HepG2 (cell line): ENCODE results near the gene CEACAM3. TPM values are rescaled to one million over a fixed set of nuclear protein-coding genes. Genes with fewer than 3 reads are reported as not detected.

Experiments
- ATAC-seq: fragments of 200-7000 bp; cut with Tn5 transposase; 3 replicates; pipeline ENCODE4 v1.9.1; 2020; ENCODE audit warnings: mild to moderate bottlenecking, moderate library complexity
- BruUV-seq: library from RNA; stranded (reverse); fragments of 400-500 nt; replicated peaks from 2 replicates; lab custom pipeline; 2021; lab: Mats Ljungman, UMichigan
- CTCF ChIA-PET: fragments of 300-600 bp; formaldehyde crosslinking; extraction: SDS; loops from one replicate; lab custom pipeline; 2021; ENCODE audit warnings: low total read pairs, inconsistent platforms, low intra/inter-chr PET ratio; lab: Yijun Ruan, JAX
- POLR2A ChIA-PET: fragments of 350-600 bp; sonication (Branson Sonifier 250); formaldehyde crosslinking; loops from one replicate; lab custom pipeline; 2020; ENCODE audit warnings: antibody characterized with exemption, inconsistent platforms; lab: Yijun Ruan, JAX
- DNase-seq: peaks from one replicate; pipeline ENCODE4 v3.0.0-alpha.2; 2015; ENCODE audit warnings: low spot score
- FAIRE-seq: peaks from 3 replicates; lab custom pipeline; 2011; peaks lifted over from hg19 to GRCh38; lab: Jason Lieb, UNC
- H2AFZ ChIP-seq: one replicate; pipeline ENCODE4 v1.6.1; 2011; ENCODE audit warnings: low read length, inconsistent platforms
- H3K27ac ChIP-seq: fragments of 300-600 bp; 3 replicates; pipeline ENCODE4 v1.8.0; 2011; ENCODE audit warnings: mixed run types, mild to moderate bottlenecking, mixed read lengths, low read length, inconsistent platforms; ENCODE audit not compliant: insufficient read depth; ENCODE audit errors: extremely low read length
- H3K27me3 ChIP-seq, 2 experiments: fragments of 200-600 bp in 1 of 2; 2 replicates in 1 of 2; 3 replicates in 1 of 2; pipeline versions ENCODE4 v1.6.0 to v1.8.0; 2011; ENCODE audit warnings: low read length in 2 of 2, mild to moderate bottlenecking in 2 of 2, moderate library complexity in 2 of 2, inconsistent platforms in 1 of 2; ENCODE audit not compliant: insufficient read depth in 2 of 2, control insufficient read depth in 1 of 2
- H3K36me3 ChIP-seq, 2 experiments: fragments of 200-600 bp in 1 of 2; replicated peaks in 1 of 2; 2 replicates in 1 of 2; 3 replicates in 1 of 2; pipeline versions ENCODE4 v1.5.1 to v1.8.0; 2011; ENCODE audit warnings: low read length in 2 of 2, inconsistent platforms in 1 of 2; ENCODE audit not compliant: insufficient read depth in 2 of 2, control insufficient read depth in 1 of 2
- H3K4me1 ChIP-seq: 2 replicates; pipeline ENCODE4 v1.5.1; 2012; ENCODE audit warnings: low read length, inconsistent platforms; ENCODE audit not compliant: insufficient read depth
- H3K4me2 ChIP-seq: 2 replicates; pipeline ENCODE4 v1.6.0; 2011; ENCODE audit warnings: low read depth, low read length, inconsistent platforms
- H3K4me3 ChIP-seq, 3 experiments: fragments of 200-600 bp in 1 of 3; sonication (generic), shearing (Covaris generic) in 1 of 3; replicated peaks in 1 of 3; 2 replicates each; pipeline ENCODE4 v1.5.1; 2011 to 2016; ENCODE audit warnings: low read length in 3 of 3, inconsistent platforms in 2 of 3, low read depth in 2 of 3, mild to moderate bottlenecking in 2 of 3, control low read depth in 1 of 3, mixed read lengths in 1 of 3; ENCODE audit not compliant: insufficient read depth in 1 of 3
- H3K79me2 ChIP-seq: one replicate; pipeline ENCODE4 v1.6.1; 2011; ENCODE audit warnings: low read length, inconsistent platforms; ENCODE audit not compliant: insufficient read depth
- H3K9ac ChIP-seq: 2 replicates; pipeline ENCODE4 v1.6.0; 2011; ENCODE audit warnings: mild to moderate bottlenecking, low read depth, low read length, inconsistent platforms; ENCODE audit not compliant: insufficient read depth
- H3K9me3 ChIP-seq: 2 replicates; pipeline ENCODE4 v1.5.1; 2012; ENCODE audit warnings: mild to moderate bottlenecking, low read length
- H4K20me1 ChIP-seq: 2 replicates; pipeline ENCODE4 v1.6.0; 2011; ENCODE audit warnings: inconsistent platforms, mild to moderate bottlenecking, low read length, moderate library complexity; ENCODE audit not compliant: insufficient read depth
- GATAD2A ChIP-seq: IDR thresholded peaks from 2 replicates; pipeline ENCODE4 v1.6.1; 2016
- HOXA9 ChIP-seq: sonication (generic); formaldehyde crosslinking; IDR thresholded peaks from 2 replicates; pipeline ENCODE4 v1.8.1; 2022; ENCODE audit warnings: missing genetic modification reagents, mild to moderate bottlenecking, moderate library complexity, borderline replicate concordance
- KDM4B ChIP-seq: sonication (generic); formaldehyde crosslinking; IDR thresholded peaks from 2 replicates; pipeline ENCODE4 v1.4.0; 2020; ENCODE audit warnings: missing genetic modification reagents
- RFXAP ChIP-seq: sonication (generic); formaldehyde crosslinking; IDR thresholded peaks from 2 replicates; pipeline ENCODE4 v1.4.0; 2020; ENCODE audit warnings: missing genetic modification reagents, borderline replicate concordance
- STAG1 ChIP-seq: sonication (generic); formaldehyde crosslinking; IDR thresholded peaks from 2 replicates; pipeline ENCODE4 v1.4.0; 2020; ENCODE audit warnings: missing genetic modification reagents
- SUZ12 ChIP-seq: fragments of 150-350 bp; IDR thresholded peaks from 2 replicates; pipeline ENCODE4 v1.6.1; 2014; ENCODE audit warnings: low read depth, low read length
- TBL1XR1 ChIP-seq: fragments of 150-350 bp; IDR thresholded peaks from 2 replicates; pipeline ENCODE4 v1.6.1; 2014; ENCODE audit warnings: borderline replicate concordance, low read length; ENCODE audit not compliant: partially characterized antibody
- ZFP62 ChIP-seq: sonication (generic); formaldehyde crosslinking; IDR thresholded peaks from 2 replicates; pipeline ENCODE4 v1.4.0; 2020; ENCODE audit warnings: missing genetic modification reagents
- ZFP90 ChIP-seq: sonication (generic); formaldehyde crosslinking; IDR thresholded peaks from 2 replicates; pipeline ENCODE4 v1.8.0; 2022; ENCODE audit warnings: missing genetic modification reagents, mild to moderate bottlenecking, inconsistent platforms, borderline replicate concordance
- ZFX ChIP-seq: sonication (generic); formaldehyde crosslinking; IDR thresholded peaks from 2 replicates; pipeline ENCODE4 v1.4.0; 2020; ENCODE audit warnings: mild to moderate bottlenecking, low read depth, missing genetic modification reagents, moderate library complexity
- ZNF652 ChIP-seq: IDR thresholded peaks from 2 replicates; pipeline ENCODE4 v1.6.1; 2016; ENCODE audit warnings: low read depth, borderline replicate concordance
- ZNF891 ChIP-seq: sonication (generic); formaldehyde crosslinking; IDR thresholded peaks from 2 replicates; pipeline ENCODE4 v1.5.0; 2020; ENCODE audit warnings: mild to moderate bottlenecking, missing genetic modification reagents
- ZSCAN29 ChIP-seq: sonication (generic); formaldehyde crosslinking; conservative IDR thresholded peaks from 2 replicates; pipeline ENCODE4 v1.4.0; 2020; ENCODE audit warnings: mild to moderate bottlenecking, missing genetic modification reagents
- WGBS: methylation state at CpG from one replicate; pipeline ENCODE4 v1.1.6; 2017; ENCODE audit warnings: low lambda C conversion rate; 5-methylcytosine and 5-hydroxymethylcytosine counted together
- in situ Hi-C: cut with HindIII; loops from 2 replicates; pipeline ENCODE4 v1.10.0; 2017; ENCODE audit warnings: low pct_unique_long_range_greater_than_20kb; ENCODE audit not compliant: extremely low pct_ligation_motif_present
- intact Hi-C: fragments of 100-400 bp; cut with micrococcal nuclease; formaldehyde crosslinking; loops from one replicate; pipeline ENCODE4 v1.10.0; 2022; ENCODE audit not compliant: unreplicated experiment
- polyA plus RNA-seq, 8 experiments: library from polyadenylated mRNA; depleted of rRNA in 3 of 8; stranded (reverse) in 7 of 8; unstranded in 1 of 8; fragments of >200 nt; fragmentation: Illumina TruSeq in 4 of 8; extraction: Trizol in 4 of 8; gene quantifications; 2 replicates each; pipeline versions ENCODE4 v1.2.1 to v1.2.3, GENCODE V29; 2011 to 2016; ENCODE audit warnings: low read depth in 4 of 8, missing spikeins in 1 of 8, mixed read lengths in 1 of 8; ENCODE audit not compliant: insufficient read depth in 1 of 8
- total RNA-seq, 5 experiments: library from RNA; depleted of rRNA; stranded (reverse); fragments of >200 nt; fragmentation: Illumina TruSeq; extraction: Trizol; gene quantifications; 2 replicates each; pipeline ENCODE4 v1.2.3, GENCODE V29; 2016; ENCODE audit warnings: low read depth in 1 of 5
- TF ChIP-seq, protein P1 (sequence below): IDR thresholded peaks from 2 replicates; pipeline ENCODE4 v1.6.1; 2016; ENCODE audit warnings: low read depth, borderline replicate concordance
- TF ChIP-seq, protein P2 (sequence below): sonication (generic); formaldehyde crosslinking; IDR thresholded peaks from 2 replicates; pipeline ENCODE4 v1.4.0; 2020; ENCODE audit warnings: missing genetic modification reagents
- TF ChIP-seq, protein P3 (sequence below): IDR thresholded peaks from 2 replicates; pipeline ENCODE4 v1.6.1; 2016; ENCODE audit warnings: low read depth, control low read depth
- TF ChIP-seq, protein P4 (sequence below): fragments of 450-650 bp; IDR thresholded peaks from 2 replicates; pipeline ENCODE4 v1.6.1; 2017; ENCODE audit warnings: mild to moderate bottlenecking
- TF ChIP-seq, protein P5 (sequence below): sonication (generic); formaldehyde crosslinking; IDR thresholded peaks from 2 replicates; pipeline ENCODE4 v1.5.0; 2020; ENCODE audit warnings: mild to moderate bottlenecking, missing genetic modification reagents, moderate library complexity

CEACAM3 gene
- total and polyA plus RNA-seq, 2 of the 13 experiments (the other 11 are each of a cell fraction or from before 2014, with no cell fraction given): not detected

DNA sequence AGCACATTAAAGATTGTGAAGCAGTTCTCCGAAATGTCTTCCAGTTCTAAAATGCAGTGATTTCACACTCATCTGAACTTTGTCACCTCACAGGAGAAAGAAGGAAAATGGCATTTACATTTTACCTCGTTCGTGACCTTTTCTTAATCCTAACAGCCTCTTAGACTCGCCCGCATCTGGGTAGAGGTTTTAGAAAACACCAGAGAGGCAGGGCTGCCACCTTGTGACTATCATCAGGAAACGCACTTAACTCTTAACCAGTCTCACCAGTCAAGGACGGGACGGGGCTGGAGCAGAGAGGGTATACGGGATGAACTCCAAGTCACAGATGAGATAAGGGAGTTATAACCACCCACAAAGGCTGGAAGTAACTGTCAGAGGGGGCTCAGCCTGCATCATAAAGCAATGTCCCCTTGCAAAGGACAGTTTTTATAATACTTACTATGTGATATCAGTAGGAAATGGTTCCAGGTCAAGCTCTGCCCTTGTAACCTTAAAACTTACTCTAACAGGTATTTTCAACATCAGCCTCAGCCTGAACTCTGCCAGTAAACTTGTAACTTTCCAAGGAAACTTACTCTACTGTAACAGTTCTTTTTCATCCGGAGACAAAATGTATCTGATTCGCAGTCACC is 49.7 kb upstream of the CEACAM3 start:
- no peak overlapping the region for H3K4me3 ChIP-seq
- 15% methylated on average over 9 of the region's 11 CpGs for WGBS
- CTCF ChIA-PET: interaction anchor here (1.8 kb wide), 1 partner anchor 40 kb away, joined by 12 read pairs; no protein-coding TSS in a partner anchor
- intact Hi-C loops: loop anchor here (2.0 kb wide), 1 partner anchor 40 kb away; no protein-coding TSS in a partner anchor
- no peaks in the 10 kb centered on the region for H3K4me1 ChIP-seq
- H3K27ac ChIP-seq: no peak overlapping the region
- in situ Hi-C loops: no loop called here
- peak; percentile 87 for FAIRE-seq
- no peak overlapping the region for H3K4me2 ChIP-seq
- H3K9me3 ChIP-seq: no peaks in the 10 kb centered on the region
- POLR2A ChIA-PET: no interaction called here
- no peak overlapping the region for H3K9ac ChIP-seq
- no peak overlapping the region for H2AFZ ChIP-seq
- H3K27me3 ChIP-seq: peaks cover 0 to 18% of the 10 kb centered on the region in 2 experiments; a peak in 1 of 5 replicates
- BruUV-seq: no TSS peak
- ATAC-seq: peak; percentile 86
- no peaks in the 10 kb centered on the region for H3K36me3 ChIP-seq
- no peaks in the 10 kb centered on the region for H3K79me2 ChIP-seq
- no peaks in the 10 kb centered on the region for H4K20me1 ChIP-seq
- peak; percentile 29 for DNase-seq
- TF ChIP-seq HOXA9 (CRISPR knock-in tag) (no peak), ZNF891 (CRISPR knock-in tag) (no peak), SUZ12 (no peak), ZNF652 (CRISPR knock-in tag) (peak; percentile 53; the same call in 1 of the 2 replicates), ZFP62 (CRISPR knock-in tag) (no peak), ZFP90 (no peak), ZFX (CRISPR knock-in tag) (no peak), STAG1 (CRISPR knock-in tag) (peak; percentile 50), GATAD2A (no peak), RFXAP (CRISPR knock-in tag) (no peak), TBL1XR1 (no peak), KDM4B (CRISPR knock-in tag) (no peak), ZSCAN29 (CRISPR knock-in tag) (no peak)
- TF ChIP-seq, protein P1, sequence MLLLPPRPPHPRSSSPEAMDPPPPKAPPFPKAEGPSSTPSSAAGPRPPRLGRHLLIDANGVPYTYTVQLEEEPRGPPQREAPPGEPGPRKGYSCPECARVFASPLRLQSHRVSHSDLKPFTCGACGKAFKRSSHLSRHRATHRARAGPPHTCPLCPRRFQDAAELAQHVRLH (CRISPR knock-in tag): no peak
- TF ChIP-seq, protein P2, sequence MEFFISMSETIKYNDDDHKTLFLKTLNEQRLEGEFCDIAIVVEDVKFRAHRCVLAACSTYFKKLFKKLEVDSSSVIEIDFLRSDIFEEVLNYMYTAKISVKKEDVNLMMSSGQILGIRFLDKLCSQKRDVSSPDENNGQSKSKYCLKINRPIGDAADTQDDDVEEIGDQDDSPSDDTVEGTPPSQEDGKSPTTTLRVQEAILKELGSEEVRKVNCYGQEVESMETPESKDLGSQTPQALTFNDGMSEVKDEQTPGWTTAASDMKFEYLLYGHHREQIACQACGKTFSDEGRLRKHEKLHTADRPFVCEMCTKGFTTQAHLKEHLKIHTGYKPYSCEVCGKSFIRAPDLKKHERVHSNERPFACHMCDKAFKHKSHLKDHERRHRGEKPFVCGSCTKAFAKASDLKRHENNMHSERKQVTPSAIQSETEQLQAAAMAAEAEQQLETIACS (CRISPR knock-in tag): no peak
- TF ChIP-seq, protein P3, sequence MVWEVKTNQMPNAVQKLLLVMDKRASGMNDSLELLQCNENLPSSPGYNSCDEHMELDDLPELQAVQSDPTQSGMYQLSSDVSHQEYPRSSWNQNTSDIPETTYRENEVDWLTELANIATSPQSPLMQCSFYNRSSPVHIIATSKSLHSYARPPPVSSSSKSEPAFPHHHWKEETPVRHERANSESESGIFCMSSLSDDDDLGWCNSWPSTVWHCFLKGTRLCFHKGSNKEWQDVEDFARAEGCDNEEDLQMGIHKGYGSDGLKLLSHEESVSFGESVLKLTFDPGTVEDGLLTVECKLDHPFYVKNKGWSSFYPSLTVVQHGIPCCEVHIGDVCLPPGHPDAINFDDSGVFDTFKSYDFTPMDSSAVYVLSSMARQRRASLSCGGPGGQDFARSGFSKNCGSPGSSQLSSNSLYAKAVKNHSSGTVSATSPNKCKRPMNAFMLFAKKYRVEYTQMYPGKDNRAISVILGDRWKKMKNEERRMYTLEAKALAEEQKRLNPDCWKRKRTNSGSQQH (CRISPR knock-in tag): no peak
- TF ChIP-seq, protein P4, sequence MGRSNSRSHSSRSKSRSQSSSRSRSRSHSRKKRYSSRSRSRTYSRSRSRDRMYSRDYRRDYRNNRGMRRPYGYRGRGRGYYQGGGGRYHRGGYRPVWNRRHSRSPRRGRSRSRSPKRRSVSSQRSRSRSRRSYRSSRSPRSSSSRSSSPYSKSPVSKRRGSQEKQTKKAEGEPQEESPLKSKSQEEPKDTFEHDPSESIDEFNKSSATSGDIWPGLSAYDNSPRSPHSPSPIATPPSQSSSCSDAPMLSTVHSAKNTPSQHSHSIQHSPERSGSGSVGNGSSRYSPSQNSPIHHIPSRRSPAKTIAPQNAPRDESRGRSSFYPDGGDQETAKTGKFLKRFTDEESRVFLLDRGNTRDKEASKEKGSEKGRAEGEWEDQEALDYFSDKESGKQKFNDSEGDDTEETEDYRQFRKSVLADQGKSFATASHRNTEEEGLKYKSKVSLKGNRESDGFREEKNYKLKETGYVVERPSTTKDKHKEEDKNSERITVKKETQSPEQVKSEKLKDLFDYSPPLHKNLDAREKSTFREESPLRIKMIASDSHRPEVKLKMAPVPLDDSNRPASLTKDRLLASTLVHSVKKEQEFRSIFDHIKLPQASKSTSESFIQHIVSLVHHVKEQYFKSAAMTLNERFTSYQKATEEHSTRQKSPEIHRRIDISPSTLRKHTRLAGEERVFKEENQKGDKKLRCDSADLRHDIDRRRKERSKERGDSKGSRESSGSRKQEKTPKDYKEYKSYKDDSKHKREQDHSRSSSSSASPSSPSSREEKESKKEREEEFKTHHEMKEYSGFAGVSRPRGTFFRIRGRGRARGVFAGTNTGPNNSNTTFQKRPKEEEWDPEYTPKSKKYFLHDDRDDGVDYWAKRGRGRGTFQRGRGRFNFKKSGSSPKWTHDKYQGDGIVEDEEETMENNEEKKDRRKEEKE: no peak
- TF ChIP-seq, protein P5, sequence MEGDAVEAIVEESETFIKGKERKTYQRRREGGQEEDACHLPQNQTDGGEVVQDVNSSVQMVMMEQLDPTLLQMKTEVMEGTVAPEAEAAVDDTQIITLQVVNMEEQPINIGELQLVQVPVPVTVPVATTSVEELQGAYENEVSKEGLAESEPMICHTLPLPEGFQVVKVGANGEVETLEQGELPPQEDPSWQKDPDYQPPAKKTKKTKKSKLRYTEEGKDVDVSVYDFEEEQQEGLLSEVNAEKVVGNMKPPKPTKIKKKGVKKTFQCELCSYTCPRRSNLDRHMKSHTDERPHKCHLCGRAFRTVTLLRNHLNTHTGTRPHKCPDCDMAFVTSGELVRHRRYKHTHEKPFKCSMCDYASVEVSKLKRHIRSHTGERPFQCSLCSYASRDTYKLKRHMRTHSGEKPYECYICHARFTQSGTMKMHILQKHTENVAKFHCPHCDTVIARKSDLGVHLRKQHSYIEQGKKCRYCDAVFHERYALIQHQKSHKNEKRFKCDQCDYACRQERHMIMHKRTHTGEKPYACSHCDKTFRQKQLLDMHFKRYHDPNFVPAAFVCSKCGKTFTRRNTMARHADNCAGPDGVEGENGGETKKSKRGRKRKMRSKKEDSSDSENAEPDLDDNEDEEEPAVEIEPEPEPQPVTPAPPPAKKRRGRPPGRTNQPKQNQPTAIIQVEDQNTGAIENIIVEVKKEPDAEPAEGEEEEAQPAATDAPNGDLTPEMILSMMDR (CRISPR knock-in tag): peak; percentile 69
